Mucosa of descending colon (tissue), 3 donors: ENCODE results near the gene TMEM252. TPM values are rescaled to one million over a fixed set of nuclear protein-coding genes. Genes with fewer than 3 reads are reported as not detected.

Experiments
- ATAC-seq: fragments of 200-7000 bp; cut with Tn5 transposase; one replicate; pipeline ENCODE4 v1.9.1; 2020; ENCODE audit warnings: mild to moderate bottlenecking, moderate library complexity
- DNase-seq, 3 donors: peaks; one replicate each; pipeline ENCODE4 v3.0.0-alpha.2; 2020
- H3K36me3 ChIP-seq: fragments of 200-600 bp; one replicate; pipeline ENCODE4 v1.8.0; 2021; ENCODE audit warnings: low read depth, mild to moderate bottlenecking
- H3K4me1 ChIP-seq: fragments of 200-600 bp; one replicate; pipeline ENCODE4 v1.8.0; 2021; ENCODE audit warnings: low read depth, mild to moderate bottlenecking
- H3K4me3 ChIP-seq: fragments of 200-600 bp; one replicate; pipeline ENCODE4 v1.8.0; 2021; ENCODE audit warnings: mild to moderate bottlenecking
- H3K9me3 ChIP-seq: fragments of 200-600 bp; one replicate; pipeline ENCODE4 v1.8.0; 2021; ENCODE audit warnings: mild to moderate bottlenecking
- intact Hi-C, 2 donors: fragments of 100-400 bp; cut with DNase I in 1 of 2; cut with micrococcal nuclease in 1 of 2; formaldehyde crosslinking; loops; one replicate each; pipeline versions ENCODE4 v1.11.0 to v1.11.1; 2022; cut with DNase I, micrococcal nuclease
- long read RNA-seq, 2 donors: library from polyadenylated mRNA; unstranded; transcript quantifications; one replicate each; pipeline ENCODE4 v2.0.0, GENCODE V29; 2019 to 2021
- total RNA-seq, 3 donors: library from RNA; stranded (reverse); fragmentation: NEBNext Ultra II Directional in 2 of 3; extraction: Animal tissue kit (Norgen Biotek cat#: 25700) in 2 of 3; gene quantifications; one replicate each; pipeline versions ENCODE4 v1.2.1 to v1.2.4, GENCODE V29; 2021 to 2023
- TF ChIP-seq, protein P1 (sequence below): fragments of 200-600 bp; IDR thresholded peaks from one replicate; pipeline ENCODE4 v1.8.0; 2022; ENCODE audit warnings: antibody characterized with exemption, mild to moderate bottlenecking
- donor health status: DM: no; HTN: no; CAD: no; lungs with moderate emphysema.
- donor health status: DM: no; HTN: no; CAD: no.
- donor health status: DM: no; HTN: yes; CAD: no.

Gene TMEM252, protein sequence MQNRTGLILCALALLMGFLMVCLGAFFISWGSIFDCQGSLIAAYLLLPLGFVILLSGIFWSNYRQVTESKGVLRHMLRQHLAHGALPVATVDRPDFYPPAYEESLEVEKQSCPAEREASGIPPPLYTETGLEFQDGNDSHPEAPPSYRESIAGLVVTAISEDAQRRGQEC
- total RNA-seq: under 1 TPM in 1 of 3 donors, not detected in 2; 0.46 TPM
- long read RNA-seq, donor 1: 0 reads
- long read RNA-seq, donor 2: 0 reads

DNA sequence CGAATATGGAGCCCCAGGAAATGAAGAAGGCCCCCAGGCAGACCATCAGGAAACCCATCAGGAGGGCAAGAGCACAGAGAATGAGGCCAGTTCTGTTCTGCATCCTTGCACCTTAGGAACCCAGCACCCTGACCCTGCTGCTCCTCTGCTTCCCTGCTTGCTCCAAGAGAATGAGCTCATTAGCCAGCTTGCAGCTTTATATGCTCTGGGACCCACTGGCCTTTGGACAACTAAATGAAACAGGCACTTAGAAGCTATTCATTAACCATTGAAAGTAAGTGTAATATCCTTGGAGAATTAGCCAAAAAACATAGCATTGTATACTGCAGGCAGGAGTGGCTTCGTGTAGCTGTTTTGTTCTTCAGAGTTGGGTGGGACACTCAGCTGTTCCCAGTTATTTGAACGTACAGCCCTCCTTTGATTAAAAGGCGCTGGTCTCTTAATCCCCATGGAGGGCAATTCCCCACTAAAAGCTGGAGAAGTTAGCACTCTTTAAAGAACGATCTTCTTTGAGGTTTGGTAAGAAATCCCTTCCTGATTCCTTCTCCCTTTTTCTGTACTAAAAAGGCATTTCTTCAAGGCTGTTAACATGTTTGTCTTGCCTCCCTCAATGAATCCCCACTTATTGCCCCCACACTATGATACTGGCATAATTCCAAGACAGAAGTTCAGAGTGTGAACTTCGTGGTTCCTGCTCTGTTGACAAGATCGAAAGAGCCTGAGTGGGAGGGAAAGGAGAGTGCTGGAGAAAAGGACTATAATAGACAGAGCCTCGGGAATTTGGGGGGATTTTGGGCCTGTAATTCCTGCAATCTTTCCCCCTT lies at the start of gene TMEM252:
Gene TMEM252, minus strand, starts transcription at position 172 of the 824 bp plus-strand sequence. Its CDS starts 69 bp downstream, at position 103.
- peak; percentile 82 for ATAC-seq

DNA sequence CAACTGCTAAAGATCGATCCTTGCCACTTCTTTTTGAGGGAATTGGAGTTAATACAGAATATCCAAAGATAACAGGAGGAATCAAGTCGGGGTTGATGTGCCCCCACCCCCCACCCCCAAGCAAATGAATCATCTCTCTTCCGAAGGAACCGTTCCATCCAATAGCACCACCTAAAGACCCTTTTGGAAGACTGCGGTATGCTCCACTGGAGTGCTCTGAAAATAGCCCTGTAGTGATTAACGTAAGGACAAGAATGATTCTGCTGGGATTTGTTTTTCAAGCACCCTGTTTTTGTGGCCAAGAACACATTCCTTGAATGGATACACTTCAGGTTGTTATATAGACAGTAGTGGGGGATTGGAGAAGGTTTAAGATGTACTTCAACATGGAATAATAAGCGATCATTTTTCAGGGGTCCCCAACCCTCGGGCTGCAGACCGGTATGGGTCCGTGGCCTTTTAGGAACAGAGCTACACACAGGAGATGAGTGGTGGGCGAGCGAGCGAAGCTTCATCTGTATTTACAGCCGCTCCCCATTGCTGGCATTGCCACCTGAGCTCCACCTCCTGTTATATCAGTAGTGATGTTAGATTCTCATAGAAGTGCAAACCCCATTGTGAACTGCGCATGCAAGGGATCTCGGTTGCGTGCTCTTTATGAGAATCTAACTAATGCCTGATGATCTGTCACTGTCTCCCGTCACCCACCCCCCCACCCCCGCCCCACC lies 44.5 kb upstream of the TMEM252 start:
- ATAC-seq (no peak), DNase-seq (no peak)
- Histone ChIP-seq H3K4me1 (no peaks in the 10 kb centered on the region), H3K4me3 (no peak overlapping the region), H3K36me3 (no peaks in the 10 kb centered on the region), H3K9me3 (peaks cover 3% of the 10 kb centered on the region)
- intact Hi-C loops: loop anchor here in 1 of 2 donors (2.0 to 10.0 kb wide), 2 partner anchors 100 to 440 kb away; no protein-coding TSS in a partner anchor
- TF ChIP-seq, protein P1, sequence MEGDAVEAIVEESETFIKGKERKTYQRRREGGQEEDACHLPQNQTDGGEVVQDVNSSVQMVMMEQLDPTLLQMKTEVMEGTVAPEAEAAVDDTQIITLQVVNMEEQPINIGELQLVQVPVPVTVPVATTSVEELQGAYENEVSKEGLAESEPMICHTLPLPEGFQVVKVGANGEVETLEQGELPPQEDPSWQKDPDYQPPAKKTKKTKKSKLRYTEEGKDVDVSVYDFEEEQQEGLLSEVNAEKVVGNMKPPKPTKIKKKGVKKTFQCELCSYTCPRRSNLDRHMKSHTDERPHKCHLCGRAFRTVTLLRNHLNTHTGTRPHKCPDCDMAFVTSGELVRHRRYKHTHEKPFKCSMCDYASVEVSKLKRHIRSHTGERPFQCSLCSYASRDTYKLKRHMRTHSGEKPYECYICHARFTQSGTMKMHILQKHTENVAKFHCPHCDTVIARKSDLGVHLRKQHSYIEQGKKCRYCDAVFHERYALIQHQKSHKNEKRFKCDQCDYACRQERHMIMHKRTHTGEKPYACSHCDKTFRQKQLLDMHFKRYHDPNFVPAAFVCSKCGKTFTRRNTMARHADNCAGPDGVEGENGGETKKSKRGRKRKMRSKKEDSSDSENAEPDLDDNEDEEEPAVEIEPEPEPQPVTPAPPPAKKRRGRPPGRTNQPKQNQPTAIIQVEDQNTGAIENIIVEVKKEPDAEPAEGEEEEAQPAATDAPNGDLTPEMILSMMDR: no peak

More for the DNA sequence above, at the start of gene TMEM252:
- peak in 1 of 3 donors; percentile 36 for DNase-seq
- intact Hi-C loops: no loop called here
- TF ChIP-seq, protein P1: no peak
- Histone ChIP-seq H3K4me1 (peaks cover 11% of the 10 kb centered on the region), H3K36me3 (no peaks in the 10 kb centered on the region), H3K4me3 (no peak within 1 kb of the TSS), H3K9me3 (no peaks in the 10 kb centered on the region)

DNA sequence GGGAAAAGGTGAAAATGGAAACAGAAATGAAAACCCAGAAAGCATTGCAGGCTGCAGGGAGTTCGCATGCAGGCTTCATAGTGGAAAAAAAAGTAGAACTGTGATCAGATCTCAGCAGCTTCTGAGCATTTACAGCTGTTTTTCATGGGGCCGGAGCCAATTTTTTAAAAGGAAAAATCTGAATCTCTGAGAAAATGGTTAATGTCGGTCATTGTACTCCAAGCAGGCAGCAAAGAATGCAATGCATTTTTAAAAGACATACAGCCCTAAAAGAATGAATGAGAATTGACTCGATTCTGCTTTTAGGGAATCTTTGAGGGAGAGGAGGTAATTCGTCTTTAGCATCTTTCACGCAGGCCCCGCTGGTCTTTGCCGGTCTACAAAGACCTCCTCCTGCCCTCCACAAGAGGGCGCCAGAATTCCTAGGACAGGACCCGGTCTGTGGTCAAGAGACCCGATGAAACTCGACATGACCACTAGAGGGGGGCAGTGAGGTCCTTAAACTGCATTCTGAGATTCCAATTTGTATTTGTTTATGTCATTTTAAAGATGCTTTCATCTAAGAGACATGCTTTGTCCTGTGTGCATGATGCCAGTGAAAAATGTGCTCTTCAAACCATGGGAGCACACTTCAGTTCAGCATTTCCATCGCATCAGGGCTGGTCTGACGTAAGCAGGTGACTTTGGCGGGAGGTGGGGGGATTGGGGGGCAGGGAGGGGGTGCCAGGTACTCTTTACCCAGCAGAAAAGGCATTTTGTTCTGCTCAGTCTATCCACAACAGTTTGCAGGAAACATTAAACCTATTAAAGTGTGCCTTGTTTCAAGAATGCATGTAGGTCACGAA lies 43.7 kb upstream of the TMEM252 start:
- H3K9me3 ChIP-seq: peaks cover 3% of the 10 kb centered on the region
- no peak overlapping the region for H3K4me3 ChIP-seq
- H3K36me3 ChIP-seq: no peaks in the 10 kb centered on the region
- ATAC-seq (peak; percentile 100), DNase-seq (peak; percentile 79 to 89 (median 80))
- TF ChIP-seq, protein P1: peak; percentile 92
- no peaks in the 10 kb centered on the region for H3K4me1 ChIP-seq
- intact Hi-C loops: loop anchor here in 1 of 2 donors (2.0 to 10.0 kb wide), 2 partner anchors 100 to 440 kb away; no protein-coding TSS in a partner anchor

DNA sequence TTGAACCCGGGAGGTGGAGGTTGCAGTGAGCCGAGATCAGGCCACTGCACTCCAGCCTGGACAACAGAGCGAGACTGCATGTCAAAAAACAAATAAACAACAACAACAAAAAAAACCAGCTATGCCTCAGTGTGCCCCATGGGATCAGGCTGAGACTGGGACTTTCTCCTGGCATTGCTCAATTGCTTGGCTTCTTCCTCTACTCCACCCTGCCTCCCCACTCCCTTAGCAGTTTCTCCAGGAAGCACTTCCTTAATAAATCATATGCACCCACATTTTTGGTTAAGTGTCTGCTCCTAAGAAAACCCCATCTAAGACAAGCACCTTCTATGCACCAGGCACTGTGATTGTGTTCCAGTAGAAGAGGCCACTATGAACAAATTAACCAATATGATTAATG lies 41.0 kb upstream of the TMEM252 start:
- no peak for DNase-seq
- intact Hi-C loops: loop anchor here in 1 of 2 donors (10.0 kb wide), 1 partner anchor 443 kb away; no protein-coding TSS in a partner anchor
- TF ChIP-seq, protein P1: no peak

More for the DNA sequence above, 41.0 kb upstream of the TMEM252 start:
- Histone ChIP-seq H3K4me3 (no peak overlapping the region), H3K9me3 (no peaks in the 10 kb centered on the region), H3K36me3 (no peaks in the 10 kb centered on the region), H3K4me1 (no peaks in the 10 kb centered on the region)
- ATAC-seq: no peak
